PC-3 (cell line): ENCODE measurements around the gene CHRDL2. TPM values are rescaled to one million over a fixed set of nuclear protein-coding genes. Genes with fewer than 3 reads are reported as not detected.

ENCODE experiments used
- ATAC-seq: fragments of 200-7000 bp; cut with Tn5 transposase; 2 replicates; pipeline ENCODE4 v1.9.1; 2020; ENCODE audit warnings: mild to moderate bottlenecking, moderate library complexity
- BruUV-seq: library from RNA; stranded (reverse); fragments of 400-500 nt; replicated peaks from 2 replicates; lab custom pipeline; 2021; lab: Mats Ljungman, UMichigan
- CTCF ChIA-PET: fragments of 300-600 bp; sonication (Branson Sonifier 250); formaldehyde crosslinking; loops from one replicate; lab custom pipeline; 2022; ENCODE audit warnings: antibody characterized with exemption; lab: Charles Lee
- POLR2A ChIA-PET: fragments of 300-600 bp; sonication (Branson Sonifier 250); formaldehyde crosslinking; loops from one replicate; lab custom pipeline; 2022; ENCODE audit warnings: antibody characterized with exemption; ENCODE audit not compliant: unreplicated experiment; lab: Charles Lee
- DNase-seq: peaks from one replicate; pipeline ENCODE4 v3.0.0-alpha.2; 2015
- H2AFZ ChIP-seq: fragments of 300-600 bp; sonication (generic); 2 replicates; pipeline ENCODE4 v1.6.0; 2016; ENCODE audit warnings: antibody characterized with exemption, low read length
- H3F3A ChIP-seq: fragments of 300-600 bp; sonication (generic); one replicate; pipeline ENCODE4 v1.6.0; 2017; ENCODE audit warnings: antibody characterized with exemption, low read length, control low read depth, mild to moderate bottlenecking; ENCODE audit not compliant: unreplicated experiment
- H3K27ac ChIP-seq: fragments of 300-600 bp; sonication (generic); 2 replicates; pipeline ENCODE4 v1.5.1; 2016; ENCODE audit warnings: mild to moderate bottlenecking, low read length
- H3K27me3 ChIP-seq: fragments of 300-600 bp; sonication (generic); 2 replicates; pipeline ENCODE4 v1.6.1; 2016; ENCODE audit warnings: low read length, mixed read lengths
- H3K36me3 ChIP-seq: fragments of 300-600 bp; sonication (generic); 2 replicates; pipeline ENCODE4 v1.6.1; 2016; ENCODE audit warnings: low read depth, mixed run types, low read length, mixed read lengths
- H3K4me1 ChIP-seq: fragments of 300-600 bp; sonication (generic); 2 replicates; pipeline ENCODE4 v1.5.1; 2016; ENCODE audit warnings: low read length; ENCODE audit not compliant: insufficient read depth
- H3K4me2 ChIP-seq: fragments of 300-600 bp; sonication (generic); 2 replicates; pipeline ENCODE4 v1.6.0; 2016; ENCODE audit warnings: low read length
- H3K4me3 ChIP-seq: fragments of 300-600 bp; sonication (generic); 2 replicates; pipeline ENCODE4 v1.5.1; 2016; ENCODE audit warnings: mild to moderate bottlenecking, low read length, mixed read lengths
- H3K79me2 ChIP-seq: fragments of 300-600 bp; sonication (generic); 2 replicates; pipeline ENCODE4 v1.6.1; 2017; ENCODE audit warnings: low read length, mixed read lengths
- H3K9ac ChIP-seq: fragments of 300-600 bp; sonication (generic); 2 replicates; pipeline ENCODE4 v1.6.0; 2016; ENCODE audit warnings: mild to moderate bottlenecking, low read length
- H3K9me2 ChIP-seq: fragments of 300-600 bp; sonication (generic); replicated peaks from 2 replicates; pipeline ENCODE4 v1.6.1; 2016; ENCODE audit warnings: mixed run types, low read length, mixed read lengths
- H3K9me3 ChIP-seq: fragments of 300-600 bp; sonication (generic); 2 replicates; pipeline ENCODE4 v1.6.1; 2016; ENCODE audit warnings: low read length, mixed read lengths
- H4K20me1 ChIP-seq: fragments of 300-600 bp; sonication (generic); 2 replicates; pipeline ENCODE4 v1.6.1; 2016; ENCODE audit warnings: low read length, mixed read lengths
- CTCF ChIP-seq: fragments of 300-600 bp; sonication (generic); conservative IDR thresholded peaks from 2 replicates; pipeline ENCODE4 v1.5.1; 2017; ENCODE audit warnings: antibody characterized with exemption, low read depth, mild to moderate bottlenecking, low read length
- EZH2 ChIP-seq: fragments of 300-600 bp; sonication (generic); IDR thresholded peaks from one replicate; pipeline ENCODE4 v1.6.1; 2017; ENCODE audit warnings: antibody characterized with exemption, mild to moderate bottlenecking, low read length; ENCODE audit not compliant: unreplicated experiment
- EZH2phosphoT487 ChIP-seq: fragments of 300-600 bp; sonication (generic); IDR thresholded peaks from 2 replicates; pipeline ENCODE4 v1.6.1; 2018; ENCODE audit warnings: mild to moderate bottlenecking, antibody characterized with exemption, low read length, borderline replicate concordance
- intact Hi-C: fragments of 100-400 bp; cut with micrococcal nuclease; formaldehyde crosslinking; loops from 2 replicates; pipeline ENCODE4 v1.9.0; 2023
- total RNA-seq: library from RNA; depleted of rRNA; stranded (reverse); fragments of >200 nt; gene quantifications from 2 replicates; pipeline ENCODE4 v1.2.3, GENCODE V29; 2014

The CHRDL2 gene
- total RNA-seq, 1 experiment from 2014 or later, result not detected

- TF ChIP-seq EZH2, result no peak
- TF ChIP-seq EZH2phosphoT487, result no peak
- no peak for TF ChIP-seq CTCF
- H3K27ac ChIP-seq, result no peak overlapping the region
Observed at GRCh38 chr11:74719011-74719410, 12.2 kb downstream of the CHRDL2 start.

GRCh38 chr11:74717221-74717969 lies 13.8 kb downstream of the CHRDL2 start:
- BruUV-seq, result no TSS peak
- POLR2A ChIA-PET, result no interaction called here
- no peak overlapping the region for H3K4me2 ChIP-seq
- no peak for ATAC-seq
- no peak overlapping the region for H3K27ac ChIP-seq
- CTCF ChIA-PET, result no interaction called here
- DNase-seq, result no peak
- H3K9ac ChIP-seq, result no peak overlapping the region
- H3K27me3 ChIP-seq, result no peaks in the 10 kb centered on the region
- H3K4me1 ChIP-seq, result no peaks in the 10 kb centered on the region
- no peaks in the 10 kb centered on the region for H3F3A ChIP-seq
- H3K36me3 ChIP-seq, result no peaks in the 10 kb centered on the region
- H2AFZ ChIP-seq, result no peak overlapping the region
- TF ChIP-seq EZH2phosphoT487 (no peak), EZH2 (no peak), CTCF (no peak)
- H3K9me2 ChIP-seq, result no peaks in the 10 kb centered on the region
- no peaks in the 10 kb centered on the region for H3K9me3 ChIP-seq
- no peaks in the 10 kb centered on the region for H3K79me2 ChIP-seq
- intact Hi-C loops, result no loop called here
- H4K20me1 ChIP-seq, result no peaks in the 10 kb centered on the region
- H3K4me3 ChIP-seq, result no peak overlapping the region

More at GRCh38 chr11:74719011-74719410, 12.2 kb downstream of the CHRDL2 start:
- H3K79me2 ChIP-seq, result no peaks in the 10 kb centered on the region
- no TSS peak for BruUV-seq
- POLR2A ChIA-PET, result no interaction called here
- H3K4me2 ChIP-seq, result no peak overlapping the region
- no peak for ATAC-seq
- H3K9me3 ChIP-seq, result no peaks in the 10 kb centered on the region
- H3K9me2 ChIP-seq, result no peaks in the 10 kb centered on the region
- H3K4me1 ChIP-seq, result no peaks in the 10 kb centered on the region
- no peaks in the 10 kb centered on the region for H4K20me1 ChIP-seq
- H3K36me3 ChIP-seq, result no peaks in the 10 kb centered on the region
- H3K27me3 ChIP-seq, result 0 out of 2 replicates have a peak, but pooled peaks cover 3% of the 10 kb centered on the region
- H3F3A ChIP-seq, result no peaks in the 10 kb centered on the region
- DNase-seq, result no peak
- no peak overlapping the region for H3K4me3 ChIP-seq
- no peak overlapping the region for H2AFZ ChIP-seq
- CTCF ChIA-PET, result no interaction called here
- no peak overlapping the region for H3K9ac ChIP-seq
- intact Hi-C loops, result no loop called here

GRCh38 chr11:74714904-74715303 lies 16.3 kb downstream of the CHRDL2 start:
- no peak overlapping the region for H2AFZ ChIP-seq
- no peak overlapping the region for H3K27ac ChIP-seq
- no peaks in the 10 kb centered on the region for H4K20me1 ChIP-seq
- no TSS peak for BruUV-seq
- no peaks in the 10 kb centered on the region for H3K79me2 ChIP-seq
- H3K9me2 ChIP-seq, result no peaks in the 10 kb centered on the region
- H3F3A ChIP-seq, result no peaks in the 10 kb centered on the region
- POLR2A ChIA-PET, result no interaction called here
- intact Hi-C loops, result no loop called here
- H3K9ac ChIP-seq, result no peak overlapping the region
- no peaks in the 10 kb centered on the region for H3K9me3 ChIP-seq
- no peak overlapping the region for H3K4me2 ChIP-seq
- no peaks in the 10 kb centered on the region for H3K27me3 ChIP-seq
- no peaks in the 10 kb centered on the region for H3K36me3 ChIP-seq
- TF ChIP-seq EZH2, result no peak
- no peak for TF ChIP-seq EZH2phosphoT487
- TF ChIP-seq CTCF, result no peak
- ATAC-seq (no peak), DNase-seq (no peak)
- H3K4me3 ChIP-seq, result no peak overlapping the region
- H3K4me1 ChIP-seq, result no peaks in the 10 kb centered on the region
- CTCF ChIA-PET, result no interaction called here
